Activated naive CD4-positive, alpha-beta T cell treated with anti-CD3 and anti-CD28 coated beads, Interleukin-2, amount 50 U/mL, for 72 hours (primary cell): ENCODE results near the gene BRCA2. TPM values are rescaled to one million over a fixed set of nuclear protein-coding genes. Genes with fewer than 3 reads are reported as not detected.

ENCODE experiments used
- ATAC-seq, 2 donors: fragments of 150-1000 bp; cut with Tn5 transposase; 2 replicates each; pipeline ENCODE4 v1.10.0; 2021; ENCODE audit warnings: mild to moderate bottlenecking in 2 of 2, moderate library complexity in 2 of 2
- DNase-seq, 2 donors: peaks; one replicate each; pipeline ENCODE4 v3.0.0; 2021 to 2022; ENCODE audit warnings: low spot score in 2 of 2
- H3K27ac Mint-ChIP-seq, 2 donors: one replicate each; pipeline ENCODE4 v1.8.0; 2022; ENCODE audit warnings: mild to moderate bottlenecking in 2 of 2, mixed read lengths in 2 of 2
- H3K36me3 Mint-ChIP-seq, 2 donors: one replicate each; pipeline ENCODE4 v1.8.0; 2022; ENCODE audit warnings: mixed read lengths in 2 of 2
- H3K9me3 Mint-ChIP-seq, 2 donors: one replicate each; pipeline ENCODE4 v1.8.0; 2022; ENCODE audit warnings: mixed read lengths in 2 of 2
- total RNA-seq, 2 donors: library from RNA; stranded (reverse); gene quantifications; one replicate each; pipeline ENCODE4 v1.2.3, GENCODE V29; 2022

Gene BRCA2
- total RNA-seq, 2 donors from 2014 or later = 30.8 to 36.1 TPM

DNA sequence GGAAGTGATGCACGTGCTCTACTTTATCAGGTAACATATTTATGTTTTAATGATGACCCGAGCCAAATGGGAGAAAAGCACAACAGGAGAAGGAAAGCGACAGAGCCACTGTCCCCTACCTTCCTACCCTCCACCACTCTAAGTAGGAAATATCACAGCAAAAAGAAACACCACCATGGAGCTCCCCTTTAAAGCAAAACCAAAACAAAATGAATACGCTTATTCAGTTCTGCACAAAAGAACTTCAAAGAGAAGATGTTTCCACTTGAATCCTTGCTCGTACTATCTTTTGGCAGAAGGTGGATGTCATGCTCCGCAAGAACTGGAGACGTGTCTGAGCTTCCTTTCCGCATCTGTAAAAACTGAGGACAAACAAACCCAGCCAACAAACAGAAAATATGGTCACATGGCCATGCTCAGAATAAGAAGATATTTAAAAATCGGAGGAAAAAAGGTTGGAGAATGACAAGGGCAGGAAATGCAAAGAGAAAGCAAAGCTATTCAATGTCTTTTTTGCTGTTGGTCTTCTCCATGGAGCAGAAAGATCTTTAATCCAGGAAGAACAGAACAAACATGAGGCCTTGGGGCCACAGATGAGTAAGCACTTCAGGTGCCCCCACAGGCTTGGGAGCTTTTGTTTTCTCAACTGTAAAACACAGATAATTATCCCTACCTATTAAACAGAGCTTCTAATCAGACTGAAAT, 93.1 kb downstream of the BRCA2 start:
- H3K36me3 Mint-ChIP-seq = no peaks in the 10 kb centered on the region
- H3K27ac Mint-ChIP-seq = peak overlapping the region; percentile 55 to 75
- ATAC-seq = peak; percentile 24 to 26
- H3K9me3 Mint-ChIP-seq = no peaks in the 10 kb centered on the region
- DNase-seq = no peak

GRCh38 chr13:32409001-32409313, 93.6 kb downstream of the BRCA2 start:
- no peak for DNase-seq
- no peaks in the 10 kb centered on the region for H3K36me3 Mint-ChIP-seq
- H3K9me3 Mint-ChIP-seq = no peaks in the 10 kb centered on the region
- ATAC-seq = no peak
- peak overlapping the region in 1 of 2 donors; percentile 55 for H3K27ac Mint-ChIP-seq

DNA sequence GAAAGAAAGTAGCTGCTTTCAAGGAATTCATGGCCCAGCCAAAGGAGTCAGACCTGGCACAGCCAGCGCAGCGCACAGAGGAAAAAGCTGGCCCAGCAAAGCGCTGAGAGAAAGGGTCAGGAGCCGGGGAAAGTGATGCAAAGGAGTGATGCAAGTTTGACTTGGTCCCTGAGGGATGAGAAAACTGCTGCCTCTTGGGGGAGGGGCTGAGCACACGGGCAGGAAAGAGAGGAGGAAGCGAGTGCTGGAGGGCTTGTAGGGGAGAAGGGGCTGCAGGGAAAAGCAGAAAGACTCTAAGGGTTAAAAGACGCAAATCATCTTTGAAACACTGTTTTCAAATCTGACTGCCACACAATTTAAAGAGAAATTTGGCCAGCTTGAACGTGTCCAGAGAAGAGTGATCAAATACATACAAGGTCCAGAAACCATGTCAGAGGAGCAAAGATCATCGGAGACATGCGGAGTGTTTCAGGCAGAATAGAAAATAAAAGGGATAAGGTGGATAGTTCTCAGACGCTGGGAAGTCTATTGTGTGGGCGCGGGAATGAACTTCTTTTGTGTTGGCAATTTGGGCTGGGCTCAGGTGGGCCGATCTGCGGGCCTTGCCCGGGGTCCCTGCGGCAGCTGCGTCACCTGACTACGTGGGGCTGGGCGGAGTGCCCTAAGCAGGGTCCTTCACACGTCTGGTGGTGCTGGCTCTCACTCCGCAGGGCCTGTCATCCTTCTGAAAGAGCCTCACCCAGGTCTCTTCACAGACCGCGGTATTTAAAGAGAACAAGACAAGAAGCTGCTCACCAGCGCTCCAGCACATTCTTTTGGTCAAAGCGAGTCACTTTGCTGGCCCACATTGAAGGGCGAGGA, 94.5 kb downstream of the BRCA2 start:
- DNase-seq (no peak), ATAC-seq (no peak)
- no peak overlapping the region for H3K27ac Mint-ChIP-seq

DNA sequence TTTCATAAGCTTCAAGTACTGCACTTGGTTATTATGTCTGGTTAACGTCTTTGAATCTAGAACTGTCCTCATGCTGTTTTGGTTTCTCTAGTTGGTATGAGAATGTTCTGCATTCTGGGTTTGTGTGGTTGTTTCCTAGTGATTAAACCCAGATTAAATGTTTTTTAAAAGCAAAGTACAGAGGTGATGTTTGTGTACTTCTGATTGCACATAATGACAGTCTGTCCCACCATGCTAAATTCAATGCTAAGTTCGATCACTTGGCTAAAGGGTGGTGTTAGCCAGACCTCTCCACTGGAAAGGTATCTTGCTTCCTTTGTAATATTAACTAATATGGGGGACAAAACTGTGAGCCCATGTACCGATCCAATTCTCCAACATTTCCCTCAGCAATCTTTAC, 98.0 kb downstream of the BRCA2 start:
- ATAC-seq (no peak), DNase-seq (no peak)
- Mint-ChIP-seq H3K27ac (no peak overlapping the region), H3K9me3 (peaks cover 0 to 5% of the 10 kb centered on the region in 2 donors), H3K36me3 (peaks cover 0 to 12% of the 10 kb centered on the region in 2 donors)

More for the DNA sequence above, 94.5 kb downstream of the BRCA2 start:
- Mint-ChIP-seq H3K36me3 (no peaks in the 10 kb centered on the region), H3K9me3 (no peaks in the 10 kb centered on the region)

GRCh38 chr13:32414580-32414979, 99.3 kb downstream of the BRCA2 start:
- DNase-seq (no peak), ATAC-seq (no peak)
- H3K9me3 Mint-ChIP-seq = peaks cover 0 to 12% of the 10 kb centered on the region in 2 donors
- peaks cover 2 to 23% of the 10 kb centered on the region in 2 donors for H3K36me3 Mint-ChIP-seq
- H3K27ac Mint-ChIP-seq = no peak overlapping the region

DNA sequence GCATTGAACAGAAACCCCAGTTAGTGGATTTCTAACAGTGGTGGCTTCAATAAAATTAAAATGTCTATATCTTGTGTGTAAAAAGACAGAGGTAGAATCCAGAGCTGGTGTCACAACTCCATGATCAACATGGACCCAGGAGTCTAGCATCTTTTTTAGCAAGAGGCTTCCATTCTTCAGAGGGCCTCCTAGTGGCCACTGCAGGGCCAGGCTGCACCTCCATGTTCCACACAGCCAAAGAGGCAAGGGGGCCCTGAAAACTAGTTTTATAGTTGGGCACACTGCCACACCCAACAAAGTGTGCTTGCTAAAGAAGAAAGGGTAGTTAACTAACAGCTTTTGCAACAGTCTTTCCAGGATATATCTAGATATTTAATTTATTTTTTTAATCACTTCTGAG, 99.7 kb downstream of the BRCA2 start:
- peak in 1 of 2 donors; percentile 9 for DNase-seq
- no peak overlapping the region for H3K27ac Mint-ChIP-seq
- H3K9me3 Mint-ChIP-seq = peaks cover 0 to 16% of the 10 kb centered on the region in 2 donors
- ATAC-seq = peak; percentile 48 to 49
- H3K36me3 Mint-ChIP-seq = peaks cover 6 to 28% of the 10 kb centered on the region in 2 donors

DNA sequence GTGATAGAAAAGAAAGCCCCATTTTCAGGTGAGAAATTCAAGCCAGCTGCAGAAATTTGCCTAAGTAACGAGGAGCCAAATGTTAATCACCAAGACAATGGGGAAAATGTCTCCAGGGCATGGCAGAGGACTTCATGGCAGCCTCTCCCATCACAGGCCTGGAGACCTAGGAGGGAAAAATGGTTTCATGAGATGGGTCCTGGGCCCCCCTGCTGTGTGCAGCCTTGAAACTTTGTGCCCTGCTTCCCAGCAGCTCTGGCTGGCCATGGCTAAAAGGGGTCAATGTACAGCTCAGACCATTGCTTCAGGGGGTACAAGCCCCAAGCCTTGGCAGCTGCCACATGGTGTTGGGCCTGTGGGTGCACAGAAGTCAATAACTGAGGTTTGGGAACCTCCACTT, 102.7 kb downstream of the BRCA2 start:
- ATAC-seq (no peak), DNase-seq (no peak)
- Mint-ChIP-seq H3K9me3 (peaks cover 0 to 24% of the 10 kb centered on the region in 2 donors), H3K27ac (peak overlapping the region in 1 of 2 donors; percentile 62), H3K36me3 (peaks cover 15 to 55% of the 10 kb centered on the region in 2 donors)

DNA sequence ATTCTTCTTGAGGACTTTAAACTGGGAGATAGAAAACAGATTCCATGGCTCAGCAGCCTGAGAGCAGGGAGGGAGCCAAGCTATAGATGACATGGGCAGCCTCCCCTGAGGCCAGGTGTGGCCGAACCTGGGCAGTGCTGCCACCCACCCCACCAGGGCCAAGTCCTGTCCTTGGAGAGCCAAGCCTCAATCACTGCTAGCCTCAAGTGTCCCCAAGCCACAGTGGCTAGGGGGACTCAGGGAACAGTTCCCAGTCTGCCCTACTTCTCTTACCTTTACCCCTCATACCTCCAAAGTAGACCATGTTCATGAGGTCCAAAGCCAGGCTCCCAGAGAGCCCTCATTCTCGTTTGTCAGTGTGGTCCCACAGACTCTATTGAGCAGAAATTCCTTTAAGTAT, 104.6 kb downstream of the BRCA2 start:
- DNase-seq (no peak), ATAC-seq (peak in 1 of 2 donors; percentile 29)
- Mint-ChIP-seq H3K9me3 (peaks cover 0 to 24% of the 10 kb centered on the region in 2 donors), H3K36me3 (peaks cover 29 to 70% of the 10 kb centered on the region in 2 donors), H3K27ac (peak overlapping the region in 1 of 2 donors; percentile 17)

DNA sequence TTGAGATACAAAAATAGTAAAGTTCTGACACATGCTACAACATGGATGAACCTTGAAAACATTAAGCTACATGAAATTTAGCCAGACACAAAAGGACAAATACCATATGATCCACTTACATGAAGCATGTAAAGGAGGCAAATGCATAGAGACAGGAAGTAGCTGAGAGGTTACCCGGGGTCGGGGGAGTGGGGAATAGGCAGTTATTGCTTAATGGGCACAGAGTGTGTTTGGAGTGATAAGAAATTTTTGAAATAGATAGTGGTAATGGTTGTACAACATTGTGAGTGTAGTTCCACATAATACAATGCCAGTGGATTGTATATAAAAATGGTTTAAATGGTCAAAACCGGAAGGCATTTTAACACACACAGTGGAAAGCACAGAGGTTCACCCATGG, 108.3 kb downstream of the BRCA2 start:
- H3K36me3 Mint-ChIP-seq = peaks cover 51 to 75% of the 10 kb centered on the region in 2 donors
- ATAC-seq (no peak), DNase-seq (no peak)
- H3K27ac Mint-ChIP-seq = peak overlapping the region in 1 of 2 donors; percentile 34
- H3K9me3 Mint-ChIP-seq = peaks cover 0 to 18% of the 10 kb centered on the region in 2 donors

GRCh38 chr13:32425158-32425557, 109.8 kb downstream of the BRCA2 start:
- ATAC-seq = no peak
- H3K9me3 Mint-ChIP-seq = peaks cover 0 to 7% of the 10 kb centered on the region in 2 donors

DNA sequence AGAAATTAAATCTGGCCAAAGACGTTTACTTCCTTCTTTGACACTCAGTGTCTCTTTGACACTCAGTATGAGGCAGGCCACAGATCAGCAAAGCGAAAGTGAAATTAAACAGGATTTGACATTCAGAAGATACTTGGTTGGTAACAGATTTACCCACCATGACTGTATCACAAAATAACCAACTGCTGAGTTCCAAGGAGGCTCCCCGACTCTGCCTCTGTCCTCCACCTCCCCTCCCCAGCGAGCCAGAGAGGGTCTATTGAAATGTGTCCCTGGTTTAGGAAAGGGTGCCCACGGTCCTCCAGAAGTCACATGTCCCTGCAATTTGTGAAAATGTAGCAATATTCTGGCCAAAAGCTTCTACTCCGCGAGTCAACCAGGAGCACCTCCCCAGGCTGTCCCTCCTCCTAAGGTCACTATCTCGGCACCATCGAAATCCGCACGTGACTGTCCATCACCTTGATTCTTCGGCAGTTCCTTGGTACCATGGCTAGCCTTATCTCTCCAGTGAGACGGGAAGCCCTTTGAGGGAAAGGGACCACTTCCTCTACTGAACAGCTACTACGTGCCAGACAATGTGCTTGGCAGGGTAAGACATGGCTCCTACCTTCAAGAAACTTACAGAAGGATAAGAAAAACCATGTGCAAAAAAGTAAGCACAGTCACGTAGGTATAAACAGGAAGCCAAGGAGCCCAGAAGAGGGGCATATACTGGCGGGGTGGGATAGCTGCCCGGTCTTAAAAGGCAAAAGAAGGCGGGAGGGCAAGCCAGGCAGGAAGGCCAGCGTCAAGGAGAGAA, 111.1 kb downstream of the BRCA2 start:
- Mint-ChIP-seq H3K27ac (peak overlapping the region; percentile 94 to 97), H3K9me3 (peaks cover 0 to 5% of the 10 kb centered on the region in 2 donors), H3K36me3 (peaks cover 42 to 50% of the 10 kb centered on the region in 2 donors)
- peak; percentile 43 to 58 for ATAC-seq
- DNase-seq = peak; percentile 22 to 58

More at GRCh38 chr13:32425158-32425557, 109.8 kb downstream of the BRCA2 start:
- DNase-seq = no peak
- Mint-ChIP-seq H3K27ac (peak overlapping the region; percentile 48 to 97), H3K36me3 (peaks cover 44 to 60% of the 10 kb centered on the region in 2 donors)

GRCh38 chr13:32426990-32427851, 111.9 kb downstream of the BRCA2 start:
- DNase-seq (peak; percentile 45 to 73), ATAC-seq (peak; percentile 3 to 45)
- Mint-ChIP-seq H3K9me3 (peaks cover 0 to 4% of the 10 kb centered on the region in 2 donors), H3K36me3 (peaks cover 40 to 42% of the 10 kb centered on the region in 2 donors), H3K27ac (peak overlapping the region; percentile 94 to 97)

GRCh38 chr13:32427852-32428580, 112.7 kb downstream of the BRCA2 start, which contains the start of gene N4BP2L1:
Gene N4BP2L1 (minus strand): TSS chr13:32428130. CDS start chr13:32428082, 48 bp downstream.
- Mint-ChIP-seq H3K27ac (peak within 1 kb of the TSS; percentile 94 to 97), H3K36me3 (peaks cover 34 to 36% of the 10 kb centered on the region in 2 donors), H3K9me3 (no peaks in the 10 kb centered on the region)
- ATAC-seq = peak; percentile 80 to 89
- peak; percentile 73 to 96 for DNase-seq

DNA sequence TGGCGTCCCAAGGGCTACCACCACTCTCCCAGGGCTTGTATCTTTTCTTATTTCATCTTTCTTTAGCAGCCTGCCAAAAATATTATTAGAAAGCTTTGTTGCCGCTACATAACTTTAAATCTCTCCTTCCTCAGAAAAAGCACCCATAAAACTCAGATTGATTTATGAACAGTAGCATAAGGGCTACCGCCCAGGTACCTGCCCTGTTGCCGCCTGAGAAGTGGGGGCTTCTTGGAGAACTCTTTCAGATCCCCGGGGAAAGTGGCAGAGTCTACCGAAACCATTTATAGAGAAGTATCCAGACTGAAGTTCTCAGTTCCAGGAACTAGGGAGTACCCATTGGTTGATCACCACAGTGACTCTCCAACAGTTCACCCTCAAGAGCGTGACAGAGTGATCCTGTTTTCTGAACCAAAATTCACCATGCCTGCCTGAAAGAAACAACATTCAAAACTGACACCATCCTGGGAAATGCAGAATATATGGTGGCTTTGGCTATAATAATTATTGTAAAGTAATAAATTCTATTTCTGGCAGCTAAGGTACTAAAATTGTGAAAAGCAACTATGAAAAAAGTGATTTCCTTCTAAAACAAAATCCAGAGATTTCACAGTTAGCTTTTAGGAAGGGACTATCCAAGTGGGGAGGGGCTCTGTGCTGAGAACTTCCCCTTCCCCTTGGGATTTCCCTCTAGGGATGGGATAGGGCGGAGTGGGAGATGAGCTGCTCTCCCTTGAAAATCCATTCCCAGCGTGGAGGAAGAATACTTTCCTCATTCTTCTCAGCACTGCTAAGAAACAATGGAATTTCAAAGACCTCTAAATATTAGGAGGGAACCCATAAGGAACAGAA, 113.5 kb downstream of the BRCA2 start:
- ATAC-seq (peak in 1 of 2 donors; percentile 17), DNase-seq (no peak)
- Mint-ChIP-seq H3K9me3 (no peaks in the 10 kb centered on the region), H3K27ac (peak overlapping the region; percentile 88 to 97), H3K36me3 (peaks cover 26 to 29% of the 10 kb centered on the region in 2 donors)
